Liver (tissue), 3 donors: ENCODE data around the gene LSM10.

Source experiments
- ATF3 ChIP-seq: IDR thresholded peaks from 2 replicates; pipeline ENCODE4 v1.6.1; 2016; ENCODE audit warnings: antibody characterized with exemption
- CTCF ChIP-seq: fragments of 150-350 bp; IDR thresholded peaks from 2 replicates; pipeline ENCODE4 v1.5.1; 2017; ENCODE audit warnings: improper control_type of control experiment, low read depth, low read length; ENCODE audit not compliant: missing input control
- EGR1 ChIP-seq, 2 donors: IDR thresholded peaks; 2 replicates each; pipeline ENCODE4 v1.6.1; 2016 to 2018; ENCODE audit warnings: antibody characterized with exemption in 2 of 2, low read depth in 2 of 2
- JUND ChIP-seq, 2 donors: IDR thresholded peaks; 2 replicates each; pipeline ENCODE4 v1.6.1; 2016; ENCODE audit warnings: antibody characterized with exemption in 2 of 2
- RAD21 ChIP-seq, 2 donors: IDR thresholded peaks; 2 replicates each; pipeline ENCODE4 v1.6.1; 2016; ENCODE audit warnings: antibody characterized with exemption in 2 of 2, mild to moderate bottlenecking in 2 of 2
- SP1 ChIP-seq: IDR thresholded peaks from 2 replicates; pipeline ENCODE4 v1.6.1; 2018; ENCODE audit warnings: antibody characterized with exemption, mild to moderate bottlenecking
- YY1 ChIP-seq: IDR thresholded peaks from 2 replicates; pipeline ENCODE4 v1.6.1; 2016; ENCODE audit warnings: antibody characterized with exemption, mild to moderate bottlenecking
- TF ChIP-seq, protein P1 (sequence below): IDR thresholded peaks from 2 replicates; pipeline ENCODE4 v1.6.1; 2016; ENCODE audit warnings: antibody characterized with exemption
- donor health status: healthy.
- donor health status: healthy.

DNA sequence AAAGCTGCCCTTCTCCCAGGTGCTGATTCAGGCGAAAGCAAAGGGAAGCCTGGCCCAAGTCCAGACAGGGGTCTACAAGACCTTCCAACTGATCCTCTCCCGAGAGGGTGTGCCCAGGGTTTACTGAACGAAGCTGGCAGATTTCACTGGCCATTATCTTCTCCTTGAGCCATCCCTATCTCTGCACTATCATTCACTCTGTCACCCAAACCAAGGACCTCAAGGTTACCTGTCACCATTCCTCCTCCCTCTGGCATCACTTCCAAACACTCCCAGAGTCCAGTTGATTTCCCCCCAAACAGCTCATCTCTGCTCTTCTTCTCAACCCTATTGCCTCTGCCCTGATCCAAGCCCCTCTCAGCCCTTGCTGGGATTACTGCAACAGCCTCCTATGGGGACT is 16.9 kb downstream of the LSM10 start:
- no peak for TF ChIP-seq CTCF
- no peak for TF ChIP-seq JUND (IDR thresholded peaks at IDR 0.05)
- TF ChIP-seq EGR1 (IDR thresholded peaks at IDR 0.05; ENCODE audit: low read depth in 2 of 2): no peak
- no peak for TF ChIP-seq YY1
- no peak for TF ChIP-seq SP1
- TF ChIP-seq, protein P1, sequence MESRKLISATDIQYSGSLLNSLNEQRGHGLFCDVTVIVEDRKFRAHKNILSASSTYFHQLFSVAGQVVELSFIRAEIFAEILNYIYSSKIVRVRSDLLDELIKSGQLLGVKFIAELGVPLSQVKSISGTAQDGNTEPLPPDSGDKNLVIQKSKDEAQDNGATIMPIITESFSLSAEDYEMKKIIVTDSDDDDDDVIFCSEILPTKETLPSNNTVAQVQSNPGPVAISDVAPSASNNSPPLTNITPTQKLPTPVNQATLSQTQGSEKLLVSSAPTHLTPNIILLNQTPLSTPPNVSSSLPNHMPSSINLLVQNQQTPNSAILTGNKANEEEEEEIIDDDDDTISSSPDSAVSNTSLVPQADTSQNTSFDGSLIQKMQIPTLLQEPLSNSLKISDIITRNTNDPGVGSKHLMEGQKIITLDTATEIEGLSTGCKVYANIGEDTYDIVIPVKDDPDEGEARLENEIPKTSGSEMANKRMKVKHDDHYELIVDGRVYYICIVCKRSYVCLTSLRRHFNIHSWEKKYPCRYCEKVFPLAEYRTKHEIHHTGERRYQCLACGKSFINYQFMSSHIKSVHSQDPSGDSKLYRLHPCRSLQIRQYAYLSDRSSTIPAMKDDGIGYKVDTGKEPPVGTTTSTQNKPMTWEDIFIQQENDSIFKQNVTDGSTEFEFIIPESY: no peak
- TF ChIP-seq RAD21 (IDR thresholded peaks at IDR 0.05): no peak
- TF ChIP-seq ATF3: no peak
